Erythroblast (primary cell): Measurements from ENCODE around the gene ARVCF.

ENCODE experiments used
- GATA1 ChIP-seq: IDR thresholded peaks from 2 replicates; pipeline ENCODE4 v1.6.1; 2011; ENCODE audit warnings: low read depth, mild to moderate bottlenecking, control low read depth, low read length, moderate library complexity
- POLR2A ChIP-seq: IDR thresholded peaks from 2 replicates; pipeline ENCODE4 v1.6.1; 2011; ENCODE audit warnings: mild to moderate bottlenecking, low read length

DNA sequence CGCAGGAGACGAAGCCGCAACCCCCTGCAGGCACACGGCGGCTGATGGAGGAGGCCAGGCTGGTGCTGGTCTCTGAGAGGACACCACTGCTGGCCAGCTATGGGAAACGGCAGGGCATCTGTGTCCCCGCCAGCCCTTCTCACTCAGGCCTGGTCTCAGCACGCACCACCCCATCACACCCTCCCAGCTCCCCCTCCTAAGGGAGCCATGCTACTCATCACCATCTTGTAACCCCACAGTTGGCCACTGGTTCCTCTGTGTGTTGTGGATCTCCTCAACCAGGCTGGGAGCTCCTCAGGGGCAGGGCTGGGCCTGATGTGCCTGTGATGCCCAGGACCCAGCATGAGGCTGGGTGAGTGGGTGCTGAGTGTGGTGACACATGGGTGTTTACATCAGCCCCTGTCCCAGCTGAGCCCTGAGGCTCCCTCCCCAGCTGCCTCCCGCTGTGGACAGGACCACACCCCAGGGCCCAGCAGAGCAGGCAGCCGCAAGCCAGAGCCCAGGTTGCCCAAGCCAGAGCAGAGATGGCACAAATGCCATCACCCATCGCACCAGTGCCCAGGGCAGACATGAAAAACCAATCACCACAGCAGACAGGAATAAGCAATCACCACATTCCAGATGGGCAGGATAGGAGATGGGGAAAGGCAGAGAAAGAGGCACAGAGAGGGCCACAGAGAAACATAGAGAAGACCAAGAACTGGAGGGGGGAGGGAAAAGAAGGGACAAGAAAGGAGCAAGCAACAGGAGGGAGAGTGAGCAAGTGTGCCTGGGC, 8.2 kb downstream of the ARVCF start:
- TF ChIP-seq POLR2A (no peak), GATA1 (no peak)
